GM18499 (cell line): Measurements from ENCODE around the gene SCYGR1.
"Not testable (repeated sequence)": the region's sequence is repeated elsewhere in the genome, so short reads cannot be mapped to it uniquely, and the experiment has no call there.

Experiments used
- ATAC-seq: cut with Tn5 transposase; IDR thresholded peaks from one replicate; pipeline ENCODE4 v1.9.1; 2021; ENCODE audit warnings: moderate number of reproducible peaks; ENCODE audit not compliant: insufficient read depth, unreplicated experiment

Gene SCYGR1, protein sequence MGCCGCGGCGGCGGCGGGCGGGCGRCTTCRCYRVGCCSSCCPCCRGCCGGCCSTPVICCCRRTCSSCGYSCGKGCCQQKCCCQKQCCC

DNA sequence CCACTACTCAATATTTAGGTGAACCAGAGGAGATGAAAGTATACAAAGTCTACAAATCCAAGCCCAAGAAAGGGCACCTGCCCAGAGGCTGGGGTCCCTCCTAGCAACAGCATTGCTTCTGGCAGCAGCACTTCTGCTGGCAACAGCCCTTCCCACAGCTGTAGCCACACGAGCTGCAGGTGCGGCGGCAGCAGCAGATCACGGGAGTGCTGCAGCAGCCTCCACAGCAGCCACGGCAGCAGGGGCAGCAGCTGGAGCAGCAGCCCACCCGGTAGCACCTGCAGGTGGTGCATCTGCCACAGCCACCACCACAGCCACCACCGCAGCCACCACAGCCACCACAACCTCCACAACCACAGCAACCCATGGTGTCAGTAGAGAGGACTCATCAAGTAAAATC, at the start of gene SCYGR1:
Gene SCYGR1, minus strand, starts transcription at position 367 of the 400 bp plus-strand sequence. Its CDS starts 0 bp downstream, at position 367.
- not testable (repeated sequence) for ATAC-seq

GRCh38 chr2:227436436-227437174, 48.9 kb upstream of the SCYGR1 start:
- ATAC-seq = no peak

DNA sequence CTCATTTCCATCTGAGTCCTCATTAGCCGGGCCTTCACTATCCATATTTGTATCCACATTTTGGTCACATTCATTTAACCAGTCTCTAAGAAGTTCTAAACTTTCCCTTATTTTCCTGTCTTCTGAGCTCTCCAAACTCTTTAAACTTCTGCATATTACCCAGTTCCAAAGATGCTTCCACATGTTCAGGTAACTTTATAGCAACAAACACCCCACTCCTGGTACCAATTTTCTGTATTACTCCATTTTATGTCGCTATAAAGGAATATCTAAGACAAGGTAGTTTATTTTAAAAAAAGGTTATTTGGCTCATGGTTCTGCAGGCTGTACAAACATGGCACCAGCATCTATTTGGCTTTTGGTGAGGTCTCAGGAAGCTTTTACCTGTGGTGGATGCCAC, 45.4 kb upstream of the SCYGR1 start:
- no peak for ATAC-seq

DNA sequence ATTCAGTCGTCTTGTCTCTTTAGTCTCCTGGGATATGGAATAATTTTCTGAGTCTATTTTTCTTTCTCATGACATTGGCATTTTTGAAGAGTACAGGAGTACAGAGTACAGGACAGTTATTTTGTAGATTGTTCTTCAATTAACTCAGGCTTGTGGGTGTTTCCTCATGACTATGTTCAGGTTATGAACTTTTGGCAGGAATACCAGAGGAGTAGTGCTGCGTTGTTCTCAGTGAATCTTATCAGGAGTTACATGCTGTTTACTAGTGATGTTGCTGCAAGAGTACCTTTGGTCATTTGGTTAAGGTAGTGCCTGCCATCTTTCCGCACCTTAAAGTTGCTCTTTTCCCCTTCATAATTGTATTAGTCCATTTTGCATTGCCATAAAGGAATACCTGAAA, 42.9 kb upstream of the SCYGR1 start:
- no peak for ATAC-seq

- no peak for ATAC-seq
Observed at GRCh38 chr2:227428731-227429285, 41.1 kb upstream of the SCYGR1 start.

DNA sequence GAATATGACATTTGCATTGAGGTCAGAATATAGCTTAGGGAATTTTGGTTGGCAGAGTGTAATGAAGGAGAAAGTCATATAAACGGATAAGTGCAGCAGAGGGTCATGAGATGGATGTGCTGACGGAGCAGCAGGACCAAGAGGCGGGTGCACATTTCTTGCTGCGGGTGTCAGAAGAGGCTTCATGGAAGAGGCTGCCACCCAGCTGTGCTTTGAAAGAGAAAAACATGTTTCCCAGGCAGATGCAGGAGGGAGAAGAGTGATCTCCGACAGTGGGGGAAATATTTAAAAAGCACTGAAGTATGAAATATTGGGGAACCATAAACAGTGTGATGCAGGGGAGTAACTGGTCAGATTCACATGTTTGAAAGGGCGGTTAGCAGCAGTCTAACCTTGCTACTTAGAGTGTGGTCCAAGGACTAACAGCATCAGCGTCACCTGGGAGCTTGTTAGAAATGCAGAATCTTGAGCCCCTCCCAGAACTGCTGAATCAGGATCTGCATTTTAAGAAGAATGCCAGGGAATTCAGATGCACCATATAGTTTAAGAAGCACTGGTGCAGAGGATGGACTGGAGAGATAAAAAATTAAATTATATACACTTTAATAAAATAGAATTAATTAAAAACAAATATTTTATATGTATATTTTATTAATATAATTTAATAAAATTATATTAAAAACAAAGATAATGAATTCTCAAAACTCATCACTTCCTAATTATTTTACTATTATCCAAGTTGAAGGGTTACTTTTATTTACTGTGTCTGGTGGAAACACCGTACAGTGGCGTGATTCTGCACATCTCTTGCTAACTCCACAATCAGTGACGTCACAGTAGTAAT, 36.1 kb upstream of the SCYGR1 start:
- no peak for ATAC-seq

- no peak for ATAC-seq
Observed at GRCh38 chr2:227420087-227421052, 32.6 kb upstream of the SCYGR1 start.

- ATAC-seq = no peak
Observed at GRCh38 chr2:227416701-227417100, 29.0 kb upstream of the SCYGR1 start.

DNA sequence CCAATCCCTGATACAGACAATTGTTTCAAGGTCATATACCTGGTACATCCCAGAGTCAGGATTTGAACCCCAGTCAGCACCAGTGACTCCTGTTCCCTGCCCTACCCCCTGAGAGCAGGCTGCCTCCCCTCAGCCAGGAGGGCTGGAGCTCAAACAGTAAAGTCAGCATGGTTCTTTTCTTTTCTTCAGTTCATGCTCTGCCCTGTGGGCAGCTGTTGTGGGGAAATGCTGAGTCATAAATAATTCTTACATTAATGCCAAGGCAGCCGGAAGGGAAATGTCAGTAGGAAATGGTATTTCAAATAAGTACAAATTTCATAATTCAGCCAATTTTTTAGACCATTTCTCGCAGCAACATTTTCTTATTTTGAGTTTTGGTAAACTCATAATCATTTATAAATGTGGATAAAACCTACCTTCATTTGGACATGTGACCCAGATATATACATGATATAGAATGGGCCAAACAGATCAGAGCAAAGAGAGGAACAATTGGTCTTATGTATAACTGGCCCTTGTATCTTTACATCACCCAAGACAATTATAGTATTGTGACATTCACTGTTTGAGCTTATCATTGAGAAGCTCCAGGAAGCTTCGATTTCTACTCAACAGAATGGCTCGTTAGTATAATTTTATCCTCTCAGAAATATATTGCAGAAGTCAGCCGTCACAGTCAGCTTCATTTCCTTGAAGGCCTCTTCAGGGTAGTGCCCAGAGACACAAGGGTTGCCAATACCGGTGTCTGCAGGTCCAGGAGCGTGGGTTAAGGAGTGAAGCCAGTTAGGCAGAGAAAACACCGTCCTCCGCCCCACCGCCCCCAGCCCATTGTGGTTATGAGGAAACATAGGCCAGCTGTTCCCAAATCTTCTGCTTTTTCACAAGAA, 28.0 kb upstream of the SCYGR1 start:
- ATAC-seq = no peak

- ATAC-seq = no peak
Observed at GRCh38 chr2:227414846-227415245, 27.1 kb upstream of the SCYGR1 start.

GRCh38 chr2:227413371-227413770, 25.6 kb upstream of the SCYGR1 start:
- no peak for ATAC-seq

DNA sequence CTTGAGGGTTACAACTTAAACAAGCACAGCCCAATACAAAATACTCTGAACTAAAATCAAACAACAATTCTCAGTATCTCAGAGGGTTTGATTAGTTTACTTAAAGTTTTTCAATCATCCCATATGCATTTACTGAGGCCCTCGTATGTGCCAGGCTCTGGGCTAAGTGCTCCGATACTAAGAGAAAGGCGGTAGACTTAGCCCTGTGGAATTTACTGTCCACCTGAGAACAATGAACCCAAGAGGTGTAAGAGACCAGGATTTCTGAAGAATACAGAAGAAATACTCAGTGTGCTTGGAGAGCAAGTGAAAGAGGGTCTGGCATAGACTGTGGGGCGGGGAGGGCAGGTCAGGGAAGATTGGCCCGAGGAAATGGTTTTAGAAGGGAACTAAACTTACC, 25.1 kb upstream of the SCYGR1 start:
- ATAC-seq = no peak

DNA sequence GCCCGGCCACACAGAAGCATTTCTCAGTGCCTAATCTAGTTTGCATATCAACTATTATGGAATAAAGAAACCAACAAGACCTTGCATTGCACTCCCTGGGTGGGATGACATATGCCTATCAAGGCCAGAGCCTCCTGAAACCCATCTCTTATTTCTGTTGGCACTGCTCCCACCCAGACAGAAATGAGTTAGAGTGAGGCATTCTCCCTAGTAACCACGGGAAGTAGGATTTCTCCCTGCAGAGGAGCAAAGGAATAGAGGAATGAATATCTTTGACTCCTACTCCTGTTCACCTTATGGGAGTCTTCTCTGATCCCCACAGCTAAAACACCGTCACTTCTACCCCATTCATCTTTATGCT, 24.2 kb upstream of the SCYGR1 start:
- ATAC-seq = no peak

- peak; percentile 71 for ATAC-seq
Observed at GRCh38 chr2:227411320-227411989, 23.7 kb upstream of the SCYGR1 start.

DNA sequence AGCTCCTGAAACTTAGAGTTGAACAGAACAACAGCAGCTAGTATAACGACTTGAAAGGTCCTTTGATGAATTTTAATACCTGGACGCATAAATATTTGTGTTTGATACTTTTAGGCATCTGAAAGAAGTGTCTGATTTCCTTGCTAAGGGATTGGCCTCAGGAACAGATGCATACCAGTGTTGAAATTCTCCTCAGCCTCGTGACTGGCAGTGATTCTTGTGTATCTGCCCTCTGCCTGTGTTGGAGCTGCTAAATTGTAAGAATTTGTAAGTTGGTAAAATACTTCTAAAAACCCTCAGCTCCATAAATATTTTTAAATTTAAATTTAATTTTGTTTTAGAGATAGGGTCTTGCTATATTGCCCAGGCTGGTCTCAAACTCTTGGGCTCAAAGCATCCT, 22.4 kb upstream of the SCYGR1 start:
- ATAC-seq = no peak

DNA sequence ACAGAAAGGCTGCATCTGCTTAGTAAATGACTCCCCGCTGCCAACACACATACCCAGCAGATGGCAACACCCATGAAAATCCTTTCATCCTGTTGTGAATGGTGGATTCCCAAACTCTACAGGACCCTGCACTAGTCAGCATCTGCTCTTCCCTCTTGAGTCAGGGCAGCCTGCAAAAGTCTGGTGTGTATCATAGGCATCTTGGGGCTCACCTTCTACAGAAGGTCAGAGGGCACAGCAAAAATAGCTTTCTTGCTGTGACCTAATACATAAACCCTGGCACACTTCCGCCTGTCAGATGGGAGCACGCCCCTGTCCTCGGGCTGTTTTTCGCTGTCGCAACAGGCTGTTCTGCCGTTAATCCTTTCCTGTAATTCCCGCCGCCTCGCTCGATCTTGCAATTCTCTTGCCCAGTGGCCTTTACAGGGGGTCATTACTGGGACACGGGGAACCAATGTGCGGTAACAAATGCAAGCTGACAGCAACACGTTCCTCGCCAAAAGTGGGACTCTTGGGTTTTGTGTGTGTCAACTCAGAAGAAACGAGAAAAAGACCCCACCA, 19.9 kb upstream of the SCYGR1 start:
- ATAC-seq = no peak

GRCh38 chr2:227406177-227407031, 18.7 kb upstream of the SCYGR1 start:
- ATAC-seq = no peak
